Putamen (tissue), 1 donor: ENCODE results near the gene SNX21.
"Not testable (repeated sequence)": the region's sequence is repeated elsewhere in the genome, so short reads cannot be mapped to it uniquely, and the experiment has no call there.

ENCODE experiments used
- DNase-seq: peaks from one replicate; pipeline ENCODE4 v3.0.0-alpha.2; 2016; ENCODE audit warnings: low spot score

SNX21 gene

GRCh38 chr20:45833030-45833882, at the start of gene SNX21:
SNX21 (plus strand) TSS chr20:45833799; CDS start chr20:45833920, 121 bp downstream.
- DNase-seq = peak; percentile 65

- DNase-seq = no peak
Measured at GRCh38 chr20:45788351-45788750, 45.2 kb upstream of the SNX21 start.

- no peak for DNase-seq
Measured at GRCh38 chr20:45792317-45793118, 41.1 kb upstream of the SNX21 start.

- DNase-seq = no peak
Measured at GRCh38 chr20:45796337-45797065, 37.1 kb upstream of the SNX21 start.

- not testable (repeated sequence) for DNase-seq
Measured at GRCh38 chr20:45797510-45797909, 36.1 kb upstream of the SNX21 start.

GRCh38 chr20:45797955-45798354, 35.6 kb upstream of the SNX21 start:
- DNase-seq = not testable (repeated sequence)

- DNase-seq = peak; percentile 45
Measured at GRCh38 chr20:45798935-45799642, 34.5 kb upstream of the SNX21 start.

- DNase-seq = no peak
Measured at GRCh38 chr20:45801851-45802250, 31.7 kb upstream of the SNX21 start.

GRCh38 chr20:45810191-45810970, 23.2 kb upstream of the SNX21 start:
- no peak for DNase-seq

GRCh38 chr20:45812157-45813005, 21.2 kb upstream of the SNX21 start, which contains the start of gene UBE2C:
UBE2C (plus strand) TSS chr20:45812644; CDS start chr20:45812696, 52 bp downstream.
- peak; percentile 99 for DNase-seq

- DNase-seq = no peak
Measured at GRCh38 chr20:45813006-45813340, 20.6 kb upstream of the SNX21 start.

- no peak for DNase-seq
Measured at GRCh38 chr20:45813489-45813888, 20.1 kb upstream of the SNX21 start.

GRCh38 chr20:45814314-45814713, 19.3 kb upstream of the SNX21 start:
- DNase-seq = no peak

- DNase-seq = no peak
Measured at GRCh38 chr20:45816951-45817350, 16.6 kb upstream of the SNX21 start.

- DNase-seq = no peak
Measured at GRCh38 chr20:45817376-45818194, 16.0 kb upstream of the SNX21 start.

- DNase-seq = no peak
Measured at GRCh38 chr20:45818239-45818638, 15.4 kb upstream of the SNX21 start.

GRCh38 chr20:45819466-45819865, 14.1 kb upstream of the SNX21 start:
- DNase-seq = no peak

- no peak for DNase-seq
Measured at GRCh38 chr20:45821947-45822346, 11.7 kb upstream of the SNX21 start.

- no peak for DNase-seq
Measured at GRCh38 chr20:45822857-45823256, 10.7 kb upstream of the SNX21 start.
